ENCODE data around the gene MS4A7. TPM values are rescaled to one million over a fixed set of nuclear protein-coding genes. Genes with fewer than 3 reads are reported as not detected.
"Not testable (repeated sequence)": the region's sequence is repeated elsewhere in the genome, so short reads cannot be mapped to it uniquely, and the experiment has no call there.

MS4A7 gene
- total and polyA plus RNA-seq, 2 of the 4 experiments (the other 2 are of a cell fraction) = not detected

GRCh38 chr11:60366262-60366904, 11.9 kb upstream of the MS4A7 start:
- H3K14ac ChIP-seq (replicated peaks; ENCODE audit: low read depth, low read length); H3K79me1 ChIP-seq (ENCODE audit: low read depth in 1 of 2, low read length in 2 of 2); POLR2A ChIA-PET (ENCODE audit: unreplicated experiment); H3K4ac ChIP-seq (ENCODE audit: low read depth, low read length); H2BK15ac ChIP-seq (ENCODE audit: low read depth, low read length); H2BK5ac ChIP-seq (ENCODE audit: low read depth, low read length, poor library complexity, severe bottlenecking); H4K91ac ChIP-seq (ENCODE audit: insufficient read depth, low read depth, low read length); H3K9ac ChIP-seq (ENCODE audit: low read depth, low read length); H4K8ac ChIP-seq (ENCODE audit: low read depth in 2 of 2, low read length in 2 of 2); H3K9me3 ChIP-seq (ENCODE audit: control insufficient read depth, insufficient read depth, low read length); in situ Hi-C loops (cut with MboI; ENCODE audit: low sequenced_read_pairs); H3K4me3 ChIP-seq (ENCODE audit: insufficient read depth, low read depth, low read length); H4K20me1 ChIP-seq (ENCODE audit: insufficient read depth, low read length); H3K36me3 ChIP-seq (ENCODE audit: control insufficient read depth, insufficient read depth, low read length); H2AK5ac ChIP-seq (ENCODE audit: low read depth, low read length); H2AFZ ChIP-seq (replicated peaks; ENCODE audit: low read length, poor library complexity); H4K5ac ChIP-seq (ENCODE audit: low read depth, low read length); H2AK9ac ChIP-seq (replicated peaks; ENCODE audit: low read depth, low read length, poor library complexity); H3K4me1 ChIP-seq (ENCODE audit: control insufficient read depth, insufficient read depth, low read length); H3K23ac ChIP-seq (ENCODE audit: low read depth, low read length); intact Hi-C loops (cut with micrococcal nuclease); dilution Hi-C loops (cut with HindIII; ENCODE audit: low sequenced_read_pairs, unreplicated experiment); H2BK20ac ChIP-seq (ENCODE audit: low read depth, low read length); H3K27ac ChIP-seq (ENCODE audit: insufficient read depth, low read length); H3K18ac ChIP-seq (ENCODE audit: low read depth, low read length); DNase-seq; CTCF ChIA-PET; ATAC-seq (ENCODE audit: low read depth); BruUV-seq (replicated peaks); H3K56ac ChIP-seq (ENCODE audit: extremely low read depth, insufficient read depth, low read length); H3K4me2 ChIP-seq (ENCODE audit: low read depth, low read length); H3K27me3 ChIP-seq (ENCODE audit: control insufficient read depth, insufficient read depth, low read length); H2BK120ac ChIP-seq (ENCODE audit: low read depth, low read length); H3K9me1 ChIP-seq (ENCODE audit: insufficient read depth, low read length): not testable (repeated sequence)
- WGBS, 2 experiments (ENCODE audit: extremely low coverage in 2 of 2, insufficient read length in 1 of 2) = 100% methylated on average over 1 of the region's 15 CpGs; no CpG with 5 or more reads in 1 of the 2 experiments
